Measurements from ENCODE around the gene GLIPR2. TPM values are rescaled to one million over a fixed set of nuclear protein-coding genes. Genes with fewer than 3 reads are reported as not detected.

GLIPR2 gene
- total and polyA plus RNA-seq, 2 experiments from 2014 or later: 5.1 to 5.7 TPM

DNA sequence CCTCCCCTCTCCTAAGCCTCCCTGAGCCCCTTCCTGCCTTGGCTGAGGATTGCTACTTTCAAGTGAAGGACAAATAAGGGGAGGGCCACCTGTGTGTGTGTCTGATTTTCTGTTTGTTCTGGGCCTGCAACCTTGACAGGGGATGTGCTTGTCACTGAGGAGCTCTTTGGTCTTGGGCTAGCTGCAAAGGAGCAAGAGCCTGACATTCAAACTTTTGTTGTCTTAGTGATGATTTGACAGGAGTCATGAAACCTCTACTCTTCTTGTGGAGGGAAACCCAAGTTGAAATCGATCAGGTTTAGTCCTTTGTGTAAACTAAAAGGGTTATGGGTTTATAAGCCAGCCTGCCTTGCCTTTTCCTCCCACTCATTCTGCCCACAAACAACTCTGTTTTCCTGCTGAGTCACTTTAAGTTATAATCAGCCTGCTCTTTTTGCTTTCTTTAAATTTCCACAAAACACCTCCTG is 71.0 kb downstream of the GLIPR2 start:
- H3K36me3 Mint-ChIP-seq (ENCODE audit: low read depth): peaks cover 97% of the 10 kb centered on the region
- H3K79me2 ChIP-seq (replicated peaks; ENCODE audit: insufficient read depth): peaks cover 80% of the 10 kb centered on the region
- no peaks in the 10 kb centered on the region for H3K4me1 Mint-ChIP-seq
- no peak overlapping the region for H3K4me2 ChIP-seq
- DNase-seq (ENCODE audit: low spot score): no peak
- TF ChIP-seq JUNB (IDR thresholded peaks at IDR 0.05; ENCODE audit: unreplicated experiment) (no peak), CREB1 (CRISPR knock-in tag; IDR thresholded peaks at IDR 0.05; ENCODE audit: low read depth) (no peak), ETS1 (IDR thresholded peaks at IDR 0.05) (no peak), POLR2AphosphoS5 (IDR thresholded peaks at IDR 0.05; ENCODE audit: low read depth) (no peak), ZNF331 (CRISPR knock-in tag; IDR thresholded peaks at IDR 0.05; ENCODE audit: low read depth) (no peak), EZH2phosphoT487 (IDR thresholded peaks at IDR 0.05; ENCODE audit: unreplicated experiment) (no peak), NANOG (IDR thresholded peaks at IDR 0.05; ENCODE audit: borderline replicate concordance) (no peak), CTCF (conservative IDR thresholded peaks at IDR 0.05; ENCODE audit: low read depth in 2 of 2) (no peak), EZH2 (IDR thresholded peaks at IDR 0.05; ENCODE audit: low read depth, unreplicated experiment) (no peak)
- TF ChIP-seq, protein P1, sequence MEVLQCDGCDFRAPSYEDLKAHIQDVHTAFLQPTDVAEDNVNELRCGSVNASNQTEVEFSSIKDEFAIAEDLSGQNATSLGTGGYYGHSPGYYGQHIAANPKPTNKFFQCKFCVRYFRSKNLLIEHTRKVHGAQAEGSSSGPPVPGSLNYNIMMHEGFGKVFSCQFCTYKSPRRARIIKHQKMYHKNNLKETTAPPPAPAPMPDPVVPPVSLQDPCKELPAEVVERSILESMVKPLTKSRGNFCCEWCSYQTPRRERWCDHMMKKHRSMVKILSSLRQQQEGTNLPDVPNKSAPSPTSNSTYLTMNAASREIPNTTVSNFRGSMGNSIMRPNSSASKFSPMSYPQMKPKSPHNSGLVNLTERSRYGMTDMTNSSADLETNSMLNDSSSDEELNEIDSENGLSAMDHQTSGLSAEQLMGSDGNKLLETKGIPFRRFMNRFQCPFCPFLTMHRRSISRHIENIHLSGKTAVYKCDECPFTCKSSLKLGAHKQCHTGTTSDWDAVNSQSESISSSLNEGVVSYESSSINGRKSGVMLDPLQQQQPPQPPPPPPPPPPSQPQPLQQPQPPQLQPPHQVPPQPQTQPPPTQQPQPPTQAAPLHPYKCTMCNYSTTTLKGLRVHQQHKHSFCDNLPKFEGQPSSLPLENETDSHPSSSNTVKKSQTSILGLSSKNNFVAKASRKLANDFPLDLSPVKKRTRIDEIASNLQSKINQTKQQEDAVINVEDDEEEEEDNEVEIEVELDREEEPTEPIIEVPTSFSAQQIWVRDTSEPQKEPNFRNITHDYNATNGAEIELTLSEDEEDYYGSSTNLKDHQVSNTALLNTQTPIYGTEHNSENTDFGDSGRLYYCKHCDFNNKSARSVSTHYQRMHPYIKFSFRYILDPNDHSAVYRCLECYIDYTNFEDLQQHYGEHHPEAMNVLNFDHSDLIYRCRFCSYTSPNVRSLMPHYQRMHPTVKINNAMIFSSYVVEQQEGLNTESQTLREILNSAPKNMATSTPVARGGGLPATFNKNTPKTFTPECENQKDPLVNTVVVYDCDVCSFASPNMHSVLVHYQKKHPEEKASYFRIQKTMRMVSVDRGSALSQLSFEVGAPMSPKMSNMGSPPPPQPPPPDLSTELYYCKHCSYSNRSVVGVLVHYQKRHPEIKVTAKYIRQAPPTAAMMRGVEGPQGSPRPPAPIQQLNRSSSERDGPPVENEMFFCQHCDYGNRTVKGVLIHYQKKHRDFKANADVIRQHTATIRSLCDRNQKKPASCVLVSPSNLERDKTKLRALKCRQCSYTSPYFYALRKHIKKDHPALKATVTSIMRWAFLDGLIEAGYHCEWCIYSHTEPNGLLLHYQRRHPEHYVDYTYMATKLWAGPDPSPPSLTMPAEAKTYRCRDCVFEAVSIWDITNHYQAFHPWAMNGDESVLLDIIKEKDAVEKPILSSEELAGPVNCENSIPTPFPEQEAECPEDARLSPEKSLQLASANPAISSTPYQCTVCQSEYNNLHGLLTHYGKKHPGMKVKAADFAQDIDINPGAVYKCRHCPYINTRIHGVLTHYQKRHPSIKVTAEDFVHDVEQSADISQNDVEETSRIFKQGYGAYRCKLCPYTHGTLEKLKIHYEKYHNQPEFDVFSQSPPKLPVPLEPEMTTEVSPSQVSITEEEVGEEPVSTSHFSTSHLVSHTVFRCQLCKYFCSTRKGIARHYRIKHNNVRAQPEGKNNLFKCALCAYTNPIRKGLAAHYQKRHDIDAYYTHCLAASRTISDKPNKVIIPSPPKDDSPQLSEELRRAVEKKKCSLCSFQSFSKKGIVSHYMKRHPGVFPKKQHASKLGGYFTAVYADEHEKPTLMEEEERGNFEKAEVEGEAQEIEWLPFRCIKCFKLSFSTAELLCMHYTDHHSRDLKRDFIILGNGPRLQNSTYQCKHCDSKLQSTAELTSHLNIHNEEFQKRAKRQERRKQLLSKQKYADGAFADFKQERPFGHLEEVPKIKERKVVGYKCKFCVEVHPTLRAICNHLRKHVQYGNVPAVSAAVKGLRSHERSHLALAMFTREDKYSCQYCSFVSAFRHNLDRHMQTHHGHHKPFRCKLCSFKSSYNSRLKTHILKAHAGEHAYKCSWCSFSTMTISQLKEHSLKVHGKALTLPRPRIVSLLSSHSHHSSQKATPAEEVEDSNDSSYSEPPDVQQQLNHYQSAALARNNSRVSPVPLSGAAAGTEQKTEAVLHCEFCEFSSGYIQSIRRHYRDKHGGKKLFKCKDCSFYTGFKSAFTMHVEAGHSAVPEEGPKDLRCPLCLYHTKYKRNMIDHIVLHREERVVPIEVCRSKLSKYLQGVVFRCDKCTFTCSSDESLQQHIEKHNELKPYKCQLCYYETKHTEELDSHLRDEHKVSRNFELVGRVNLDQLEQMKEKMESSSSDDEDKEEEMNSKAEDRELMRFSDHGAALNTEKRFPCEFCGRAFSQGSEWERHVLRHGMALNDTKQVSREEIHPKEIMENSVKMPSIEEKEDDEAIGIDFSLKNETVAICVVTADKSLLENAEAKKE (CRISPR knock-in tag; IDR thresholded peaks at IDR 0.05): no peak
- no peaks in the 10 kb centered on the region for H3K9me2 ChIP-seq (ENCODE audit: insufficient read depth)
- H3K27me3 ChIP-seq (ENCODE audit: insufficient read depth): no peaks in the 10 kb centered on the region
- H3F3A ChIP-seq (replicated peaks; ENCODE audit: low read depth): peaks cover 2% of the 10 kb centered on the region; the same call in 1 of the 2 replicates
- H3K36me3 ChIP-seq (ENCODE audit: insufficient read depth): peaks cover 71% of the 10 kb centered on the region
- H3K4me3 Mint-ChIP-seq: no peak overlapping the region
- H2AFZ ChIP-seq: no peak overlapping the region
- H3K27ac Mint-ChIP-seq: peak overlapping the region; percentile 77; the same call in 1 of the 2 replicates
- no peak overlapping the region for H3K27ac ChIP-seq (ENCODE audit: low read depth)
- H4K20me1 ChIP-seq (replicated peaks; ENCODE audit: insufficient read depth): peaks cover 71% of the 10 kb centered on the region
- H3K4me3 ChIP-seq: no peak overlapping the region
- no peak for ATAC-seq
- no peaks in the 10 kb centered on the region for H3K4me1 ChIP-seq (ENCODE audit: insufficient read depth)
- no peaks in the 10 kb centered on the region for H3K9me3 Mint-ChIP-seq
- peaks cover 6% of the 10 kb centered on the region for H3K27me3 Mint-ChIP-seq (ENCODE audit: insufficient read depth, low read depth, poor library complexity)

Data from GM23338 (cell line).